Fibroblast of villous mesenchyme (primary cell): ENCODE measurements around the gene NRXN3. TPM values are rescaled to one million over a fixed set of nuclear protein-coding genes. Genes with fewer than 3 reads are reported as not detected.
A peak's percentile ranks its signal among the peaks of the same experiment; 100 is the strongest.

ENCODE experiments used
- DNase-seq: peaks from one replicate; pipeline ENCODE4 v3.0.0-alpha.2; 2010; ENCODE audit warnings: low read depth
- H3K4me3 ChIP-seq: 2 replicates; pipeline ENCODE4 v1.5.1; 2011; ENCODE audit warnings: low read depth, mild to moderate bottlenecking, low read length
- CTCF ChIP-seq: IDR thresholded peaks from 2 replicates; pipeline ENCODE4 v1.5.1; 2012; ENCODE audit warnings: low read depth, mild to moderate bottlenecking, low read length; ENCODE audit not compliant: insufficient read depth
- total RNA-seq: library from RNA; depleted of rRNA; stranded (reverse); fragments of >200 nt; gene quantifications from 2 replicates; pipeline ENCODE4 v1.2.3, GENCODE V29; 2012

The NRXN3 gene
- total RNA-seq, 1 donor = 7.3 TPM

- no peak for TF ChIP-seq CTCF
- H3K4me3 ChIP-seq = no peak overlapping the region
- no peak for DNase-seq
Observed at GRCh38 chr14:79199217-79199616, 1029.0 kb downstream of the NRXN3 start.

GRCh38 chr14:79201564-79202207, 1031.5 kb downstream of the NRXN3 start:
- DNase-seq = peak; percentile 13
- no peak overlapping the region for H3K4me3 ChIP-seq
- TF ChIP-seq CTCF = no peak

GRCh38 chr14:79204591-79204990, 1034.4 kb downstream of the NRXN3 start:
- no peak for DNase-seq
- H3K4me3 ChIP-seq = no peak overlapping the region
- TF ChIP-seq CTCF = no peak

GRCh38 chr14:79209418-79209817, 1039.2 kb downstream of the NRXN3 start:
- no peak overlapping the region for H3K4me3 ChIP-seq
- DNase-seq = no peak
- no peak for TF ChIP-seq CTCF

- no peak for DNase-seq
- no peak overlapping the region for H3K4me3 ChIP-seq
- TF ChIP-seq CTCF = no peak
Observed at GRCh38 chr14:79225815-79226214, 1055.6 kb downstream of the NRXN3 start.

GRCh38 chr14:79229383-79229909, 1059.3 kb downstream of the NRXN3 start:
- TF ChIP-seq CTCF = no peak
- no peak overlapping the region for H3K4me3 ChIP-seq
- DNase-seq = no peak

GRCh38 chr14:79242666-79243065, 1072.5 kb downstream of the NRXN3 start:
- DNase-seq = no peak
- no peak overlapping the region for H3K4me3 ChIP-seq
- no peak for TF ChIP-seq CTCF
